HuH-7 (cell line): ENCODE data around the gene CLECL1.

Experiments
- DNase-seq: peaks from one replicate; pipeline ENCODE4 v3.0.0; 2011; ENCODE audit warnings: low spot score

Gene CLECL1

DNA sequence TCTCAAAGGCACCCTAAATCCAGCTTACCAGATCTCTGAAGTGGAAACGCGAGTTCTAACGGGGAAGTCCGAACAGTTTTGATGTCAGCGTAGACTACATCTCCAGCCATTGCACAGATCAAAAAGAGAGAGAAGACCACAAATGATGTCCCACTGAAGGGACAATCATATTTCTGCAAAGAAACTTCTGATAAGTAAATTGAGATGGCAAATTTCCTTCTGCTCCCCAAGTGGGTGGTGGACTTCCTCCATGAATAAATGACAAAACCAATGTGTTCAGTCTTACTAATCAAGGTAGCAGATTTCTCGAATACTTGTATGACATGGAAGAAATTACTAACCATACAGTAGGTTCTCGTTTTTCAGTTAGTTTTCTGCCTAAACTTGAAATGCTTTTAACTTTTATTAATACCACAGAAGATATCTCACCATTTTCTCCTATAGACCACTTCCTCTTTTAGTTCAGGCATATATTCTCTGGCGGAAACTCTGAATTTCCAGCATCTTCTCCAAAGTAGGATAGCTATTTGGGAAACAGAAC, at the start of gene CLECL1:
TSS of gene CLECL1 (minus strand) at position 177 of the 541 bp plus-strand sequence.
- no peak for DNase-seq

DNA sequence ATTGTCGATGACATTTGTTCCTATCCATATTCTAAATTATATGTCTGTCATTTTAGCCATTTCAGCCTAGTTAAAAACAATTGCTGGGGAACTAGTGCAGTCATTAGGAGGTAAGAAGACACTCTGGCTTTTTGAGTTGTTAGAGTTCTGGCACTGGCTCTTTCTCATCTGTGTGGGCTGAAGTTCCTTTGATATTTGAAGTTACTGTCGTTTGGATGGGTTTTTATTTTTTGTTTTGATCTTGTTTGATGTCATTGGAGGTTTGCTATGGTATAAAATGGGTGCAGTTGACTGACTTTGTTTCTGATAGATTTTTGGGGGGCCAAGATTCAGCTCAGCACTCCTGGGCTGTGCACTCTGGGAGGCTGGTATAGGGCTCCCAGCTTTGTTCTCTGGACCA, 48.5 kb upstream of the CLECL1 start:
- no peak for DNase-seq

DNA sequence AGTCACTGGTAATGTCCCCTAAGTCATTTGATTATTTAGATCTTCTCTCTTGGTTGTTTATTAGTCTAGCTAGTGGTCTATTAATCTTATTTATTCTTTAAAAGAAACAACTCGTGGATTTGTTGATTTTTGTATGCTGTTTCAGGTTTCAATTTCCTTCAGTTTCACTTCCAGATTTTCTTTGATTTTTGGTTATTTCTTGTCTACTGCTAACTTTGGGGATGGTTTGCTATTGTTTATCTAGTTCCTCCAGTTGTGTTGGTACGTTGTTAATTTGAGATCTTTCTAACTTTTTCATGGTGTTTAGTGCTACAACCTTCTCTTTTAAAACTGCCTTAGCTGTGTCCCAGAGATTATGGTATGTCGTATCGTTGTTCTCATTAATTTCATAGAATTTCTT, 46.3 kb upstream of the CLECL1 start:
- DNase-seq, result no peak

DNA sequence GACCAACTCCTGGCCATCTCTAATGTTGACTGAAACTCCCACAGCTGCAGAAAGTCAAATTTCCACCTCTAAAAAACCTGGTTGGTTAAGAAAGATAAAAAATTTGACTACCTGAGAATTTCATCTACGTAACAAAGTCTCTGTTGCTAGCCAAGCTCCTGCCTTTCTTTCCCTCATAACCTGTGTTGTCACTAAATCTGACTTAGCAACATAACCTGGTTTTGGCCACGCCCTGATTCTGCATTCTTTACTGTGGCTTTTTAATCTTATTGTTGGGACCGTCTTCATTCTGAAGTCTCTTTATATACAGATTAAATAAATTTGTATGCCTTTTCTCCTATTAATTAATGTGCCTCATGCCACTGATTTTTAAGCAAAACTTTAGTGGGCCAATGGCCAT, 43.9 kb upstream of the CLECL1 start:
- no peak for DNase-seq

DNA sequence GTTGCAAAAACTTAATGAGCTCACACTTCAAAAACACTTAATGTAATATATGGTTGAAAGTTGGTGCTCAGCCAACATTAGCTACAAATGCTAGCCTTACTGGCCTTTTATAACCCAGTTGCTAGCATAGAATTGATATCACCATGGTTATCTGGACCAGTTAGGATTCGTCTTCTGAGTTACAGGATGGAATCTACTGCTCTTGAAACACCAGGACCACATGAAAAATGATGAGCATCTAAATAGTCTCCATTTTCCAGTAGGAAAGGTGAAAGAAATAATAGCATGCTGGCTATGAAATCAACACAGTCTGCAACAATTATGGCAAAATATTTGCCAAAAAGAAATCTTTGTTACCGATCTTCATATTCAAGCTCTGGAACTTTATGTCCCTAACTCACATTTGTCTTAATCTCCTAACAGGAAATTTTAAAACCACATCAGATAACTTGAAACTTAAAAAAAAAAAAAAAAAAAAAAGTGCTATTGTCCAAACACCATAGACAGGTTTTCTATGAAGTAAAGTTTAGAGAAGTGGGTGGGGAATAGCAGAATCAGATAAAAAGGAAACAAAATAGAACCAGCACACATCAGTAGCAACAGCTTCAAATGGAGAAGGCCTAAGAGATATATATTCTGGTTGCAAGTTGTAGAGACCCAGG, 40.5 kb upstream of the CLECL1 start:
- no peak for DNase-seq

DNA sequence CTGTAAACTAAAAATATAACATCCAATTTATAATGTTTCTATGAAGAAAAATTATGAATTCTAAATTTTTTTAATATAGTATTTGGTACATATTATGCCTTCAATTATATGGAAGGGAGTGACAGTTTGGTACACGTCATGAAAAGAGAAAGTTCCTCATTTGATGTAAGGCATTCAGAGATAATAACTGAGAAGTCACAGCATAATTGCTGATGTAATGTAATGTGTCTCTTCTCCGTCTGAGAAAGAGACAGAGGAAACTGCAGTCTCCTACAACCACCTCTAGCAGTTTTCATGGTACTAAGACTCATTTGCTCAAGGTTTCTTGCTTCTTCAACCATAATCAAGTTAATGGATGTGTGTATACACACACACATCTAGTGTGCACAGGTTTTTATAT, 30.1 kb upstream of the CLECL1 start:
- no peak for DNase-seq

DNA sequence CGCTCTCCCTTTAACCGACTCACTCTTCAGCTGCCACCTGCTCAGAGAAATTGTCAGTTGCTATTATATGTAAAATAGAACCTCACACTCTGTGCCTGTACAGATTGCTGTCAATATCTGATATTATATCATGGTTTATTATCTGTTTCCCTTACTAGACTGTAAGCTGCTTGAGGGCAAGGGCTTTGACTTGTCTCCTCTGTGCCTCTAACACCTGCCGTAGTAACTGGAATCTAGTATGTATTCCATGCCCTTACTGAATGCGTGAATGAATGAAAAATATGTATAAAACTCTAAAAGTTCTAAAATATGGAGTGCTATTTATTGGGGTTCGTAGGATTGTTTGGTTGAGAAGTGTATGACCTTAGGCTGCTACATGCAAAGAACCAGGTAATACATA, 29.5 kb upstream of the CLECL1 start:
- DNase-seq, result no peak

DNA sequence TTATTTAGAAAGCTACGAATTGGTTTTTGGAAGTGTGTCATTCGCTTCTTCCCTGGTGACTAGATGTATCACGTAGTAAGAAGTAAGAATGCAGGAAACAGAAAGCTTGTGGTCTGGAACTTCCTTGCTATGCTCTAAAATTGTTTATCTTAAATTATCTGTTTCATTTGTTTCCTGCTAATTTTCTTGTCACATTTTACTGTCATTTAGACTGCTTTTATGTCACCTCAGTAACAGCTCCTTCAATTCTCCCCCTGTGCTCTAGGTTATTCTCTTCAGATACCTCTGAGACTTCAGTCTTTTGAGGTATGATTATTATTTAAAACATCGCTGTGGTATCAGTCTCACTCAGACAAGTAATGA, 28.5 kb upstream of the CLECL1 start:
- DNase-seq, result no peak

DNA sequence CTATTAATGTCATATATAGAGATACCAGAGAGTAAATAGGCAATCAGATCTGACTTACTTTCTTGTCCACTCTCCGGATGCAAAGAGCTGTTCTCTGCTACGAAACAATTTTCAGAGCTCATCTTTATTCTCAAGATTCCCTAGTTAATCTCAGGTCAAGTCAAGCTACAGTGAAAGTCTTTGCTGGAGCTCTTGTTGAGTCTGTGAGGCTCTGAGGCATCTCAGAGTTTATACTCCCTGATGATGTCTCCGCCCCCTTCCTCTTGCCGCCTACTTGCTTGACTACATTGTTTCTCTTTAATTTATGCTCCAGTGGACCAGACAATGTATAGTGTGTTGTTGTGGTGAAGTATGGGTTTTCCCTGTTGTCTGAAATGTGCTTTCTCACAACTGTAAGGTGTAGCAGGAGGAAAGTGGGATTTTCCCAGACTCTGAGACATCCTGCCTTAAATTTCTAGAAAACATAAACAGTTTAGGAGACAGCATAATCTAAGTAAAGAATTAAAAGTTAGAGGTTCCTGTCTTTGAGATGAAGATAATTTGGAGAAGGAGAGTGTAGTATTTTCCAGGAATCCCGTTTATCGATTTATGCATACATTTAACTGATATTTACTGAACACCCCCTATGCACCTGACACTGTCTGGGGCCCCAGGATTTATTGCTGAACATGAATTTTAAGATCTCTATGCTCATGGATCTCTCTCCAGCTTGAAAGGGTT, 28.0 kb upstream of the CLECL1 start, which contains the start of gene CD69:
TSS of gene CD69 (minus strand) at position 203 of the 720 bp plus-strand sequence. CDS start at position 122, 81 bp downstream.
- no peak for DNase-seq

DNA sequence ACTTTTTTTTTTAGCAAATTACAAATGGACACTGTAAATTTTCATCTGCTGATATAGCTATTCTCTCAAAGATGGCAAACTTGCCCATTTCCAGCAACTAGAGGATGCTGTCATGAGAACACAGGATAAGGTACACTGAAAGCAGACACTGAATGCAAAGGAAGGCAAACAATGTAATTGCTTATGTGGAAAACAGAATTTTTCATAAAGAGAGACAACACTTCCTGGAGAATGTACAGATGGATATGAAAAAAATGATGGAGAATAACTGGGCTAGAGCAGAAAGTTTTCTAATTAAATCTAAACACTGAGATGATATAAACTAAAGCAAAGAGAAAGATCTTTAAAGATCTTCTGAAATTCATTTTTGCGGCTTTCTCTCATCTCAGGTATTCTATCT, 27.2 kb upstream of the CLECL1 start:
- no peak for DNase-seq

DNA sequence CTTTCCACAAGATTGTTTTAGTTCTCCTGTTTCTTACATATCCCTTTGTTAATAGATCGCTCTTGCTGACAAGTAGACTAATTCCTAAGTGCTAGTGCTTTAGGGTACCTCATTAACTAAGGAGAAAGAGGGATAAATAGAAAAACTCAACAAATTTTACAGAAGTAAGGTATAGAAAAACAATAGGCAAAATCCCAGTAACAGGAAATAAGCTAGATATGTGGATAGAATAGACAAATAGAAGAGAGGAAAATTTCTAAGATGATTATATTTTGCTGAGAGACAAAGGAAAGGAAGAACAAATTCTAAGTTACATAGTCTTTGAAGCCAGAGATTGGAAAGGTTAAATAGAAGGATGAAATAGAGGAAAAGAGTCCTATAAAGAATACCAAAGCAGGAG, 26.8 kb upstream of the CLECL1 start:
- DNase-seq, result no peak

DNA sequence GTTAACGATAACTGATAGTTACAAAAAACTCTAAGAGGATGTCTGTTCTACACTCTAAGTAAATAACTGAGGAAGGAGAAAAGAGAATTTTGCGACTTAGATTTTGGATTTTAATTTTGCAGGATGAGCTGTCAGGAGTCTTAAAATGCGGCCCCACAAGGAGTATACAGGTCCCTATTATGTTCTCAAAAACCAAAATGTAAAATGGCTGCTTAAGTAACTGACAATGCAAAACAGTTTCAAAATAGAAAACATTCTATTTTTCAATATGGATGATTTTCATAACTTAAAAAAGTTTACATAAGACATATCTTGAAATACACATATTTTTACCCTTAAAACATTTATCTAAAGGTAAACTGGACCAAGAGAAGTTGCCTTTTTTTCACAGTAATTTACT, 25.2 kb upstream of the CLECL1 start:
- DNase-seq, result no peak

DNA sequence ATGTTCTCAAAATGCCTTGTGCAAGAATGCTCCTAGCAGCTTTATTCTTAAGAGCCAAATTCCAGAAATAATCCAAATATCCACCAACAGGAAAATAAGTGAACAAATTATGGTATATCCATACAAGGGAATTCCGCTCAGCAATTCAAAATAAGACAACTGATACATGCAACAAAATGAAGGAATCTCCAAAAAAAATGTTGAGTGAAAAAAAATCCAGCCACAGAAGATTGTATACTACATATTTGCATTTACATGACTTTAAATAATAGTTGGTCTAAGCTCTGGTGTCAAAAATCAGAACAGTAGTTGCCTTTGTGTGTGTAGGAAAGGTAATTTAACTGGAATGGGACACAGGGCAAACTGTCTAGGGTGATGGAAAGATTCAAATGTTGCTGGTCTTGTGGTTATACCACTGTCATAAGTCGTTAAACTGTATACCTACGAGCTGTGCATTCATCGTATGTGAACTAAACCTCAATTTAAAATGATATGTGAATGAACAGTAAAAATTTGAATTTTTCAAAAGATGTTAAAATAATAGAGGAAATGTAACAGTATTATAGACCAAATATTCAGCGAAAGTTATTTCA, 24.6 kb upstream of the CLECL1 start:
- no peak for DNase-seq

DNA sequence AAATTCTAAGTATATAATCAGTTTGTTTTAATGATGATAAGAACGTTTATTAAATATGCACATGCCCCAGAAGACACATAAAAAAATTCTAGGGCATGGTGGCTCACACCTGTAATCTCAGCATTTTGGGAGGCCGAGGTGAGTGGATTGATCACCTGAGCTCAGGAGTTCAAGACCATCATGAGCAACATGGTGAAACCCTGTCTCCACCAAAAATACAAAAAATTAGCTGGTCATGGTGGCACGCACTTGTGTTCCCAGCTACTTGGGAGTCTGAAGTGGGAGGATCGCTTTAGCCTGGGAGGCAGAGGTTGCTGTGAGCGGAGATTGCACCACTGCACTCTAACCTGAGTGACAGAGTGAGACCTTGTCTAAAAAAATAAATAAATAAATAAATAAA, 23.8 kb upstream of the CLECL1 start:
- DNase-seq, result no peak

DNA sequence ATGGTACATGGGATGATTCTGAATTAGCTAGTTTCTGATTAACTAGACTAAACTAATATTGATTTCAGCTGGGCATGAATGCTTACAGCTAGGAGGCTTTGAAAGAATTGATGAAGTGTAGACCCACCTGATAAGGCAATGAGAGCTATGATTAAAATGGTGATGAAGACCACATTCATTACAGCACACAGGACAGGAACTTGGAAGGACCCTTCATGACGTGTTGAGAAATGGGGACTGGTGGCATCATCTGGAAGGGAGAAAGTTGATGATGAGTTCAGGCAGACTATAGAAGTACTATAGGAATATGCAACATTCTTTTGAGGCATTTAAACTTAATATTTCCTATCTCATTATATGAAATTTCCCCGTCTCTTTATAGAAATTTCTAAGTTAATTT, 23.3 kb upstream of the CLECL1 start:
- DNase-seq, result no peak

DNA sequence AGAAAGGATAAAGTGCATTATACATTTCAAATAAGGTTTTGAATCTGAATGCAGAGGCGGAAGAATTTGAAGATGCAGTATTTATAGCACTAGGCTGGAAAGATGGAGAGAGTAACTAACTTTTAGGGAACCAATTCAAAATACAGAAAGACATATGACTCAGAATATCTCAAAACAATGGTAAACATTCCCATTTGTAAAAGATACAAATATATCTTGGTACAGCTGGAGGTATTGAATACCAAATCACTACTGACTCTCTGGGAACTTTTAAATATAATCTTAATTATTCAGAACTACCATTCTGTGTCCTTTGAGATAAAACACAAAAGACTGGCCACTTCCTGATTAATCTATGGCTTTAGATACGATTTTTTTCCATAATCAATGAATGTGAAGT, 22.7 kb upstream of the CLECL1 start:
- no peak for DNase-seq

DNA sequence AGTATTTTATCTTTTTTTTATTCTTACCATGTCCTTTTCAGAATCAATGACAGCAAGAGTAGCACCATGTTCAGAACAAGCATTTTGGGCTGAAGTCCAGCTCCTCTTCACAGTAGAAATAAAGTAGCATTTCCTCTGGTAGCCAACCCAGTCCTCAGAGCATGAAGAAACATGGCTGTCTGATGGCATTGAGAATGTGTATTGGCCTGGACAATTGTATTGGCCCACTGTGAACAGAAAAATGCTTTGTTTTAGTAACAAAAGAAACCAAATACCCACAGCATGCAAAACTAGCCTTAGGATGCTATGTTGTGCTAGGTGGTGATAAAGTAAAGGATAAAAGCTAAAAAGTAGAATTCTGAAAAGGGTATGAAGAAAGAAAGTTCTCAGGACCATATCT, 22.1 kb upstream of the CLECL1 start:
- no peak for DNase-seq

DNA sequence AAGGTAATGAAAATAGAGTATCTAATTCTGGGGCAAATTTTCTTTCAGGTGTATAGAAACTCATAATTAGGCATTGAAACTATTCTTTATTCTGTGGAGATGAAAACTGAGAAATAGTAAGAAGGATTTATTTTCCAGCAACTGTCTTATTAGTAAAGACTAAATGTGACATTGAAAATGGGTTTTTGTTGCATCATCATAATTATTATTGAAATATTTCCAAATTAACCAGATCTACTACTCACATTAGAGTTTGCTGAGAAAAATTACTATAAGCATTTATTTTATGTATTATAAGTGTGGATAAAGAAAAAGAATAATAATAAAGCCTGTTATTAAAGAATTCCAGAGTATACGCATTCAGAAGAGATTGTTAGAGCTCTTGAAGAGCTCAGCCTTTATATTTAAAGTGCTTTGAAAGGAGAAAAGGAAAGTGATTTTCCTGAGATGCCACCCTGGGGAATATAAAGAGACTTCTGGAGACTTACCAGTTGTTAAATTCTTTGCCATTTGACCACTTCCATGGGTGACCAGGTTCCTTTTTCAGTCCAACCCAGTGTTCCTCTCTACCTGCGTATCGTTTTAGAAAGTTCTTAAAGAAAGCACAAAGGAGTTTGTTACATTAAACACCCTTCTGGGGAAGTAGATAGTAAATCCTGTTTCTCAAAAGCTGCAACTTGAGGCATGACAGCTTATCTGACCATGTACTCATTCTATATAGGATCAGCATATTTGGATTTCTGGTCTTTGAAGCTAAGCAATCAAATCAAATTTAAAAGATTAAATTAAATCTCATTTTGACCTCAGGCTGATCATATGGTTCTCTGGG, 21.4 kb upstream of the CLECL1 start:
- DNase-seq, result no peak

DNA sequence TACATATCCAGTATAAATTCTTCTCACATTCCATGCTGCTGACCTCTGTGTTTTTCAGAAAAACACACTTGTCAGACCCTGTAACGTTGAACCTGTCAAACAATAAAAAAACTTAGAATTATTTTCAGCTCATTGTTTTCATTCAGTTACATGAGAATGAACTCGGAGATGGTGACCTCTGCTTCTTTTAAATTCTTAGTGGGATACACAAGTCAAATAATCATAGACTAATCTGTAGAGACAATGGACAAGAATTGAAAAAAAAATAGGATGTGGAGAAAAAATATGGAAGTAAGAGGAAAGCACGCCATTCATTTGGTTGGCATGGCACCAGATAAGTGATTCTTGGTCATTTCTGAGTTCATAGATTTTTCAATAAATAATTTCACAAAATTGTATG, 20.6 kb upstream of the CLECL1 start:
- no peak for DNase-seq

DNA sequence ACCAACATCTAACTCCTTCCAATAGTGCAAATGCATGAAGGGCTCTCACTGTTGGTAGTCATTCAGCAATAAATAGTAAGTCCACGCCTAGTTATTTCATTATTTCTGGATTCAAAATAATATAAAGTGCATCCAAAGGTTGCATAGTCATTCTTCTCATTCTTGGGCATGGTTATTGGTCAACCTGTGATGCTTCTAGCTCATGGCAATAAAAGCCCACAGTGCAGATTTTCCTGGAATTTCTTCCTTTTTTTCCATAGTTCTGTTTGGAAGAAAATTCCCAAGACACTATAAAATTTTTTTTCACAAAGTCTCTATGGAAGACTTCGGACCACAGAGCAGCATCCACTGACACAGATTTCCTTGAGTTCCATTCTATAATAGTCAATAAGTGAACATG, 20.2 kb upstream of the CLECL1 start:
- DNase-seq, result no peak

DNA sequence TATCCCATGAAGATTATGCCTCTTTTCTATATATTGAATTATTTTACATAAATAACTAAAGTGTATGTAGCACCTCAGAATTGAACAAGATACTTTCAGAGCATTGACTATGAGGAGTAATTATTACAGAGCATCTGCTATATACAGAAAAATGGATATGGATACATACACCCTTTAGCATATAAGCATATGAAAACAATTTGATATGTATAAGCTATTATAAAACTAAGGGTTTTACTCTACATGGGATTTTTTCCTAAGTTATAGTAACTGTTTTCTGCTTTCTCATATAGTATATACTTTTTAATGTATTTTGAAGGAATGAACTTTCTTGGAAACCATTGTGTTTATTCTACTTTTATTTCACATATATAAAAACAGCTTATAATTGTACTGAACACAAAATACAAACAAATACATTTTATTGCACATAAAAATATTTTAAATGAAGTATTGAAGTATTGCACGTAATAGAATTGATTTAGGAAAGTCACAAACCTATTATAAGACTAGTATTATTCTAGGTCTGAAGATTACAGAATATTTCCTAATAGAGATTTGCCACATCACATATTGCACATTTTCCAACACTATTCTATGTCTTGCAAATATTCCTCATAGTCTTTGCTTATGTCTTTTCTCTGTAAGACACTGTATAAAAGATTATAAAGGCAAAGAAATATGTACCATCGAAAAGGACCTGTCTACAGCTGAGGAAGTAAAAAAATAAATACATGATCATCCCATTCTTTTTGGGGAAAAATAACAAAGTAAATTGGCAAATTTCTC, 19.4 kb upstream of the CLECL1 start:
- no peak for DNase-seq
